HEK293 (cell line): ENCODE results near the gene FRMD8.

ENCODE experiments used
- AEBP2 ChIP-seq: fragments of 450-650 bp; formaldehyde crosslinking; IDR thresholded peaks from 2 replicates; pipeline ENCODE4 v1.5.1; 2016; ENCODE audit warnings: missing biosample characterization, missing genetic modification characterization, borderline replicate concordance
- ELK4 ChIP-seq: IDR thresholded peaks from 2 replicates; pipeline ENCODE4 v1.6.1; 2011; ENCODE audit warnings: mild to moderate bottlenecking, low read depth, low read length, borderline replicate concordance
- GFI1B ChIP-seq: fragments of 450-650 bp; formaldehyde crosslinking; IDR thresholded peaks from 2 replicates; pipeline ENCODE4 v1.5.1; 2016; ENCODE audit warnings: missing biosample characterization, missing genetic modification characterization
- RBAK ChIP-seq: fragments of 450-650 bp; formaldehyde crosslinking; IDR thresholded peaks from 2 replicates; pipeline ENCODE4 v1.5.1; 2016; ENCODE audit warnings: missing biosample characterization, missing genetic modification characterization
- ZBTB26 ChIP-seq: fragments of 450-650 bp; formaldehyde crosslinking; optimal IDR thresholded peaks from 2 replicates; pipeline ENCODE3; 2016; ENCODE audit warnings: missing biosample characterization, mild to moderate bottlenecking, missing genetic modification characterization
- ZNF239 ChIP-seq: fragments of 450-650 bp; formaldehyde crosslinking; IDR thresholded peaks from 2 replicates; pipeline ENCODE4 v1.5.1; 2016; ENCODE audit warnings: missing biosample characterization, missing genetic modification characterization
- ZNF354C ChIP-seq: fragments of 450-650 bp; formaldehyde crosslinking; IDR thresholded peaks from 2 replicates; pipeline ENCODE4 v1.5.1; 2016; ENCODE audit warnings: missing biosample characterization, missing genetic modification characterization, low read depth, borderline replicate concordance
- ZNF449 ChIP-seq: fragments of 450-650 bp; formaldehyde crosslinking; IDR thresholded peaks from 2 replicates; pipeline ENCODE4 v1.5.1; 2017; ENCODE audit warnings: missing biosample characterization, mild to moderate bottlenecking, missing genetic modification characterization, moderate library complexity
- ZNF518A ChIP-seq: fragments of 450-650 bp; formaldehyde crosslinking; conservative IDR thresholded peaks from 2 replicates; pipeline ENCODE4 v1.5.1; 2016; ENCODE audit warnings: low read depth, missing biosample characterization, missing genetic modification characterization
- ZNF580 ChIP-seq: fragments of 450-650 bp; formaldehyde crosslinking; IDR thresholded peaks from 2 replicates; pipeline ENCODE4 v1.5.1; 2016; ENCODE audit warnings: missing biosample characterization, missing genetic modification characterization
- ZNF701 ChIP-seq: fragments of 450-650 bp; formaldehyde crosslinking; IDR thresholded peaks from 2 replicates; pipeline ENCODE4 v1.5.1; 2016; ENCODE audit warnings: missing biosample characterization, missing genetic modification characterization
- ZNF792 ChIP-seq: fragments of 450-650 bp; formaldehyde crosslinking; IDR thresholded peaks from 2 replicates; pipeline ENCODE4 v1.5.1; 2016; ENCODE audit warnings: missing biosample characterization, missing genetic modification characterization
- ZSCAN16 ChIP-seq: fragments of 450-650 bp; formaldehyde crosslinking; IDR thresholded peaks from 2 replicates; pipeline ENCODE4 v1.5.1; 2016; ENCODE audit warnings: missing biosample characterization, missing genetic modification characterization
- TF ChIP-seq, protein P1 (sequence below): fragments of 450-650 bp; formaldehyde crosslinking; IDR thresholded peaks from 2 replicates; pipeline ENCODE4 v1.5.1; 2016; ENCODE audit warnings: missing biosample characterization, missing genetic modification characterization, low read depth
- TF ChIP-seq, protein P2 (sequence below): fragments of 450-650 bp; formaldehyde crosslinking; IDR thresholded peaks from 2 replicates; pipeline ENCODE4 v1.5.1; 2016; ENCODE audit warnings: missing biosample characterization, missing genetic modification characterization, borderline replicate concordance
- TF ChIP-seq, protein P3 (sequence below): fragments of 450-650 bp; formaldehyde crosslinking; IDR thresholded peaks from 2 replicates; pipeline ENCODE4 v1.5.1; 2016; ENCODE audit warnings: missing biosample characterization, missing genetic modification characterization

The FRMD8 gene

DNA sequence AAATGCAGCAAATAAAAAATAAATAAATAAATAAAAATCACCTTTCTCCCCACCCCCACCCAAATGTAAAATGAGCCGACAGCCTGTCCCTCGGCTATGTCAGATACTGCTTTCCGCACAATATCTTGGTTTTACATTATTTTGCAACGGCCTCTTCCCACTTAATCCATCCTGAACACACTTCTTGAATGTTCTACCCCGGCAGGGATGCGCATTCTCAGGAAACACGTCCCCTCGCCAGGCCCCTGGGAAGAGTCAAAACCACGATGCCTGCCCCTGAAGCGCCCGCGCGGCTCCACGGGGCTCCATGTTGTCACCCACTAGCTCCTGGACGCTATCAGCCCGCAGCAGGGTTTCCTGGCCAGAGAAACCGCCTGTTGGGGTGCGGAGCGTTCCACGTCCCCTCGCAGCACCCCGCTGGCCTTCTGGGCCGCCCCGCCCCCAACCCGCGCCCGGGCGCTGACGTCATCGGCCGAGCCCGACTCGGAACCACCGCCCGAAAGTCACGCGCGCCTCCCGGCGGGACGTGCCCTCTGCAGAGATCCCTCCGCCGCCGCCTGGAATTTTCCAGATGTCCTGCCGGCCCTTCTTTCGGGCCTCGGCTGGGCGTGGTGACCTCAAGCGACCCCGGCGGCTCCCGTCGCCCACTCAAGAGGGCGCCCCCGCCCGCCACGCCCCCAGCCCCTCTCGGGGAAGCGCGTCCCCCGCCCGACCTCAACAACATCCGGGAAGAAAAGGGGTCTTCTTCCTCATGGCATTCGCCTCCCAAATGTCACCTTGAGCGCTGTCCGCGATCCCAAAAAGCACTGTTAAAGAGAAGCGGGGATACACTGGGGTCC, 35.6 kb downstream of the FRMD8 start (continued):
- no peak for TF ChIP-seq ZNF518A (tag by site-specific recombination)
- no peak for TF ChIP-seq RBAK (tag by site-specific recombination)
- TF ChIP-seq ZNF580 (tag by site-specific recombination): no peak
- TF ChIP-seq ZNF239 (tag by site-specific recombination): no peak
- TF ChIP-seq ZBTB26 (tag by site-specific recombination): peak; percentile 93
- TF ChIP-seq ZNF449 (tag by site-specific recombination): peak; percentile 87
- TF ChIP-seq ZNF792 (tag by site-specific recombination): no peak
- TF ChIP-seq, protein P1, sequence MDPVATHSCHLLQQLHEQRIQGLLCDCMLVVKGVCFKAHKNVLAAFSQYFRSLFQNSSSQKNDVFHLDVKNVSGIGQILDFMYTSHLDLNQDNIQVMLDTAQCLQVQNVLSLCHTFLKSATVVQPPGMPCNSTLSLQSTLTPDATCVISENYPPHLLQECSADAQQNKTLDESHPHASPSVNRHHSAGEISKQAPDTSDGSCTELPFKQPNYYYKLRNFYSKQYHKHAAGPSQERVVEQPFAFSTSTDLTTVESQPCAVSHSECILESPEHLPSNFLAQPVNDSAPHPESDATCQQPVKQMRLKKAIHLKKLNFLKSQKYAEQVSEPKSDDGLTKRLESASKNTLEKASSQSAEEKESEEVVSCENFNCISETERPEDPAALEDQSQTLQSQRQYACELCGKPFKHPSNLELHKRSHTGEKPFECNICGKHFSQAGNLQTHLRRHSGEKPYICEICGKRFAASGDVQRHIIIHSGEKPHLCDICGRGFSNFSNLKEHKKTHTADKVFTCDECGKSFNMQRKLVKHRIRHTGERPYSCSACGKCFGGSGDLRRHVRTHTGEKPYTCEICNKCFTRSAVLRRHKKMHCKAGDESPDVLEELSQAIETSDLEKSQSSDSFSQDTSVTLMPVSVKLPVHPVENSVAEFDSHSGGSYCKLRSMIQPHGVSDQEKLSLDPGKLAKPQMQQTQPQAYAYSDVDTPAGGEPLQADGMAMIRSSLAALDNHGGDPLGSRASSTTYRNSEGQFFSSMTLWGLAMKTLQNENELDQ (tag by site-specific recombination): no peak
- no peak for TF ChIP-seq ZNF701 (tag by site-specific recombination)
- TF ChIP-seq AEBP2 (tag by site-specific recombination): no peak
- no peak for TF ChIP-seq ZSCAN16 (tag by site-specific recombination)
- no peak for TF ChIP-seq ELK4
- TF ChIP-seq GFI1B: no peak
- TF ChIP-seq, protein P2, sequence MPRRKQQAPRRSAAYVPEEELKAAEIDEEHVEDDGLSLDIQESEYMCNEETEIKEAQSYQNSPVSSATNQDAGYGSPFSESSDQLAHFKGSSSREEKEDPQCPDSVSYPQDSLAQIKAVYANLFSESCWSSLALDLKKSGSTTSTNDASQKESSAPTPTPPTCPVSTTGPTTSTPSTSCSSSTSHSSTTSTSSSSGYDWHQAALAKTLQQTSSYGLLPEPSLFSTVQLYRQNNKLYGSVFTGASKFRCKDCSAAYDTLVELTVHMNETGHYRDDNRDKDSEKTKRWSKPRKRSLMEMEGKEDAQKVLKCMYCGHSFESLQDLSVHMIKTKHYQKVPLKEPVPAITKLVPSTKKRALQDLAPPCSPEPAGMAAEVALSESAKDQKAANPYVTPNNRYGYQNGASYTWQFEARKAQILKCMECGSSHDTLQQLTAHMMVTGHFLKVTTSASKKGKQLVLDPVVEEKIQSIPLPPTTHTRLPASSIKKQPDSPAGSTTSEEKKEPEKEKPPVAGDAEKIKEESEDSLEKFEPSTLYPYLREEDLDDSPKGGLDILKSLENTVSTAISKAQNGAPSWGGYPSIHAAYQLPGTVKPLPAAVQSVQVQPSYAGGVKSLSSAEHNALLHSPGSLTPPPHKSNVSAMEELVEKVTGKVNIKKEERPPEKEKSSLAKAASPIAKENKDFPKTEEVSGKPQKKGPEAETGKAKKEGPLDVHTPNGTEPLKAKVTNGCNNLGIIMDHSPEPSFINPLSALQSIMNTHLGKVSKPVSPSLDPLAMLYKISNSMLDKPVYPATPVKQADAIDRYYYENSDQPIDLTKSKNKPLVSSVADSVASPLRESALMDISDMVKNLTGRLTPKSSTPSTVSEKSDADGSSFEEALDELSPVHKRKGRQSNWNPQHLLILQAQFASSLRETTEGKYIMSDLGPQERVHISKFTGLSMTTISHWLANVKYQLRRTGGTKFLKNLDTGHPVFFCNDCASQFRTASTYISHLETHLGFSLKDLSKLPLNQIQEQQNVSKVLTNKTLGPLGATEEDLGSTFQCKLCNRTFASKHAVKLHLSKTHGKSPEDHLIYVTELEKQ (tag by site-specific recombination): peak; percentile 54; the same call in 1 of the 2 replicates
- TF ChIP-seq, protein P3, sequence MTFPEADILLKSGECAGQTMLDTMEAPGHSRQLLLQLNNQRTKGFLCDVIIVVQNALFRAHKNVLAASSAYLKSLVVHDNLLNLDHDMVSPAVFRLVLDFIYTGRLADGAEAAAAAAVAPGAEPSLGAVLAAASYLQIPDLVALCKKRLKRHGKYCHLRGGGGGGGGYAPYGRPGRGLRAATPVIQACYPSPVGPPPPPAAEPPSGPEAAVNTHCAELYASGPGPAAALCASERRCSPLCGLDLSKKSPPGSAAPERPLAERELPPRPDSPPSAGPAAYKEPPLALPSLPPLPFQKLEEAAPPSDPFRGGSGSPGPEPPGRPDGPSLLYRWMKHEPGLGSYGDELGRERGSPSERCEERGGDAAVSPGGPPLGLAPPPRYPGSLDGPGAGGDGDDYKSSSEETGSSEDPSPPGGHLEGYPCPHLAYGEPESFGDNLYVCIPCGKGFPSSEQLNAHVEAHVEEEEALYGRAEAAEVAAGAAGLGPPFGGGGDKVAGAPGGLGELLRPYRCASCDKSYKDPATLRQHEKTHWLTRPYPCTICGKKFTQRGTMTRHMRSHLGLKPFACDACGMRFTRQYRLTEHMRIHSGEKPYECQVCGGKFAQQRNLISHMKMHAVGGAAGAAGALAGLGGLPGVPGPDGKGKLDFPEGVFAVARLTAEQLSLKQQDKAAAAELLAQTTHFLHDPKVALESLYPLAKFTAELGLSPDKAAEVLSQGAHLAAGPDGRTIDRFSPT (tag by site-specific recombination): peak; percentile 97
- TF ChIP-seq ZNF354C (tag by site-specific recombination): no peak
